TTC549 (cell line): ENCODE results near the gene CYTH4.
"Not testable (repeated sequence)": the region's sequence is repeated elsewhere in the genome, so short reads cannot be mapped to it uniquely, and the experiment has no call there.

Experiments
- FAIRE-seq: peaks from 2 replicates; lab custom pipeline; 2012; peaks lifted over from hg19 to GRCh38; lab: Jason Lieb, UNC

CYTH4 gene

GRCh38 chr22:37249986-37250385, 32.3 kb upstream of the CYTH4 start:
- no peak for FAIRE-seq

- FAIRE-seq, result not testable (repeated sequence)
Observed at GRCh38 chr22:37251836-37252235, 30.5 kb upstream of the CYTH4 start.

- no peak for FAIRE-seq
Observed at GRCh38 chr22:37253126-37253660, 29.1 kb upstream of the CYTH4 start.

GRCh38 chr22:37254209-37254866, 28.0 kb upstream of the CYTH4 start:
- no peak for FAIRE-seq

- FAIRE-seq, result no peak
Observed at GRCh38 chr22:37254867-37255233, 27.5 kb upstream of the CYTH4 start.

- FAIRE-seq, result no peak
Observed at GRCh38 chr22:37255558-37256006, 26.7 kb upstream of the CYTH4 start.

- no peak for FAIRE-seq
Observed at GRCh38 chr22:37256075-37256726, 26.1 kb upstream of the CYTH4 start.

- FAIRE-seq, result no peak
Observed at GRCh38 chr22:37258005-37258752, 24.1 kb upstream of the CYTH4 start.

- no peak for FAIRE-seq
Observed at GRCh38 chr22:37258753-37259401, 23.4 kb upstream of the CYTH4 start.

GRCh38 chr22:37259540-37260029, 22.7 kb upstream of the CYTH4 start:
- no peak for FAIRE-seq

GRCh38 chr22:37260155-37260795, 22.0 kb upstream of the CYTH4 start:
- no peak for FAIRE-seq

GRCh38 chr22:37260901-37261336, 21.4 kb upstream of the CYTH4 start:
- peak; percentile 69 for FAIRE-seq

GRCh38 chr22:37262346-37262745, 20.0 kb upstream of the CYTH4 start:
- no peak for FAIRE-seq

GRCh38 chr22:37263966-37264887, 18.1 kb upstream of the CYTH4 start:
- no peak for FAIRE-seq

- FAIRE-seq, result no peak
Observed at GRCh38 chr22:37266581-37267134, 15.7 kb upstream of the CYTH4 start.

GRCh38 chr22:37267135-37267587, 15.1 kb upstream of the CYTH4 start:
- no peak for FAIRE-seq

- FAIRE-seq, result no peak
Observed at GRCh38 chr22:37267661-37268413, 14.5 kb upstream of the CYTH4 start.

GRCh38 chr22:37269936-37270678, 12.2 kb upstream of the CYTH4 start:
- no peak for FAIRE-seq
